CD14-positive monocyte (primary cell): ENCODE results near the gene VSTM4. TPM values are rescaled to one million over a fixed set of nuclear protein-coding genes. Genes with fewer than 3 reads are reported as not detected.

Experiments used
- DNase-seq, 3 donors: peaks; one replicate each; pipeline ENCODE4 v3.0.0-alpha.2; 2011 to 2022
- H2AFZ ChIP-seq: 2 replicates; pipeline ENCODE4 v1.6.0; 2012; ENCODE audit warnings: mild to moderate bottlenecking, low read depth, low read length, inconsistent platforms; ENCODE audit not compliant: insufficient read depth, poor library complexity, severe bottlenecking
- H3K27ac ChIP-seq, 2 donors: 1 replicate in 1 of 2; 2 replicates in 1 of 2; pipeline ENCODE4 v1.5.1; 2012 to 2013; ENCODE audit warnings: low read length in 2 of 2, control low read depth in 1 of 2, inconsistent platforms in 1 of 2, low read depth in 1 of 2, mild to moderate bottlenecking in 1 of 2
- H3K27me3 ChIP-seq, 2 donors: one replicate each; pipeline versions ENCODE4 v1.6.0 to v1.6.1; 2011 to 2013; ENCODE audit warnings: low read length in 2 of 2; ENCODE audit not compliant: control insufficient read depth in 2 of 2, insufficient read depth in 2 of 2
- H3K36me3 ChIP-seq, 2 donors: replicated peaks in 1 of 2; 1 replicate in 1 of 2; 2 replicates in 1 of 2; pipeline versions ENCODE4 v1.5.1 to v1.6.1; 2012 to 2013; ENCODE audit warnings: low read length in 2 of 2, control low read depth in 1 of 2, inconsistent platforms in 1 of 2, mild to moderate bottlenecking in 1 of 2; ENCODE audit not compliant: insufficient read depth in 2 of 2, control insufficient read depth in 1 of 2
- H3K4me1 ChIP-seq, 2 donors: 1 replicate in 1 of 2; 2 replicates in 1 of 2; pipeline versions ENCODE4 v1.5.1 to v1.6.1; 2012 to 2013; ENCODE audit warnings: low read length in 2 of 2, control low read depth in 1 of 2, inconsistent platforms in 1 of 2, mild to moderate bottlenecking in 1 of 2, moderate library complexity in 1 of 2; ENCODE audit not compliant: insufficient read depth in 2 of 2, control insufficient read depth in 1 of 2
- H3K4me2 ChIP-seq: replicated peaks from 2 replicates; pipeline ENCODE3; 2012; ENCODE audit warnings: low read length, moderate library complexity, mild to moderate bottlenecking; ENCODE audit not compliant: poor library complexity, severe bottlenecking; ENCODE audit errors: extremely low read depth
- H3K4me3 ChIP-seq, 3 experiments: fragments of 200-600 bp in 1 of 3; sonication (generic) in 1 of 3; replicated peaks in 1 of 3; 1 replicate in 2 of 3; 2 replicates in 1 of 3; pipeline ENCODE4 v1.5.1; 2011 to 2013; ENCODE audit warnings: low read length in 3 of 3, mild to moderate bottlenecking in 3 of 3, control low read depth in 2 of 3, low read depth in 2 of 3, inconsistent platforms in 1 of 3, moderate library complexity in 1 of 3
- H3K79me2 ChIP-seq: 2 replicates; pipeline ENCODE4 v1.6.0; 2012; ENCODE audit warnings: mild to moderate bottlenecking, control low read depth, inconsistent platforms, low read length, moderate library complexity; ENCODE audit not compliant: insufficient read depth
- H3K9ac ChIP-seq: 2 replicates; pipeline ENCODE4 v1.6.0; 2017; ENCODE audit warnings: low read length, mild to moderate bottlenecking; ENCODE audit not compliant: insufficient read depth, poor library complexity, severe bottlenecking
- H3K9me3 ChIP-seq, 2 donors: replicated peaks in 1 of 2; 1 replicate in 1 of 2; 2 replicates in 1 of 2; pipeline versions ENCODE4 v1.5.1 to v1.6.1; 2012 to 2013; ENCODE audit warnings: low read length in 2 of 2, control low read depth in 1 of 2; ENCODE audit not compliant: control insufficient read depth in 1 of 2, insufficient read depth in 1 of 2
- H4K20me1 ChIP-seq: 2 replicates; pipeline ENCODE4 v1.6.0; 2012; ENCODE audit warnings: mild to moderate bottlenecking, low read length, control low read depth, moderate library complexity; ENCODE audit not compliant: insufficient read depth
- H3K27ac Mint-ChIP-seq, 7 donors: one replicate each; pipeline ENCODE4 v1.8.0; 2020; ENCODE audit warnings: mild to moderate bottlenecking in 7 of 7, mixed read lengths in 7 of 7, moderate library complexity in 6 of 7, inconsistent platforms in 2 of 7
- H3K27me3 Mint-ChIP-seq, 3 donors: one replicate each; pipeline ENCODE4 v1.8.0; 2021 to 2022; ENCODE audit warnings: low read depth in 3 of 3, mild to moderate bottlenecking in 3 of 3, mixed read lengths in 3 of 3, moderate library complexity in 3 of 3, inconsistent platforms in 1 of 3
- H3K36me3 Mint-ChIP-seq, 2 donors: one replicate each; pipeline ENCODE4 v1.8.0; 2020; ENCODE audit warnings: mixed read lengths in 2 of 2, inconsistent platforms in 1 of 2, mild to moderate bottlenecking in 1 of 2
- H3K4me1 Mint-ChIP-seq: one replicate; pipeline ENCODE4 v1.8.0; 2020; ENCODE audit warnings: mild to moderate bottlenecking, mixed read lengths
- H3K4me3 Mint-ChIP-seq, 2 donors: one replicate each; pipeline ENCODE4 v1.8.0; 2020; ENCODE audit warnings: mild to moderate bottlenecking in 2 of 2, mixed read lengths in 2 of 2, moderate library complexity in 1 of 2
- H3K9me3 Mint-ChIP-seq, 7 donors: one replicate each; pipeline ENCODE4 v1.8.0; 2020 to 2022; ENCODE audit warnings: mixed read lengths in 7 of 7, mild to moderate bottlenecking in 6 of 7, moderate library complexity in 6 of 7, inconsistent platforms in 2 of 7
- CTCF ChIP-seq: fragments of 200-600 bp; IDR thresholded peaks from one replicate; pipeline ENCODE4 v1.8.0; 2022; ENCODE audit warnings: antibody characterized with exemption, mild to moderate bottlenecking
- WGBS: methylation state at CpG from one replicate; pipeline ENCODE4 v1.1.5; 2013; ENCODE audit warnings: missing lambda C conversion rate; ENCODE audit not compliant: insufficient coverage; 5-methylcytosine and 5-hydroxymethylcytosine counted together
- intact Hi-C, 2 donors: fragments of 100-400 bp; cut with micrococcal nuclease; formaldehyde crosslinking; loops; one replicate each; pipeline versions ENCODE4 v1.15.0 to v1.15.1; 2023
- polyA plus RNA-seq, 3 donors: library from polyadenylated mRNA; depleted of rRNA in 1 of 3; unstranded in 2 of 3; stranded (reverse) in 1 of 3; fragments of 300-500 nt in 2 of 3; fragments of >200 nt in 1 of 3; fragmentation: Illumina TruSeq in 2 of 3; gene quantifications; 1 replicate in 2 of 3; 2 replicates in 1 of 3; pipeline ENCODE4 v1.2.3, GENCODE V29; 2012 to 2021

VSTM4 gene
- polyA plus RNA-seq, 3 donors: not detected

- peaks cover 0 to 2% (median 0%) of the 10 kb centered on the region in 3 donors for H3K27me3 Mint-ChIP-seq
- Histone ChIP-seq H3K79me2 (no peaks in the 10 kb centered on the region), H4K20me1 (no peaks in the 10 kb centered on the region), H3K27ac (no peak overlapping the region), H2AFZ (no peak overlapping the region), H3K4me2 (no peak overlapping the region), H3K27me3 (no peaks in the 10 kb centered on the region), H3K9ac (no peak overlapping the region), H3K4me1 (no peaks in the 10 kb centered on the region), H3K4me3 (no peak overlapping the region), H3K36me3 (no peaks in the 10 kb centered on the region), H3K9me3 (peaks cover 0 to 5% of the 10 kb centered on the region in 2 donors)
- peaks cover 1 to 13% (median 7%) of the 10 kb centered on the region in 7 donors for H3K9me3 Mint-ChIP-seq
- H3K4me3 Mint-ChIP-seq: no peak overlapping the region
- no peaks in the 10 kb centered on the region for H3K4me1 Mint-ChIP-seq
- no peak for TF ChIP-seq CTCF
- no peak for DNase-seq
- intact Hi-C loops: no loop called here
- 100% methylated on average over 1 of the region's 2 CpGs for WGBS
- no peaks in the 10 kb centered on the region for H3K36me3 Mint-ChIP-seq
- H3K27ac Mint-ChIP-seq: no peak overlapping the region
Measured at GRCh38 chr10:49089152-49089551, 26.2 kb downstream of the VSTM4 start.

- H3K27me3 Mint-ChIP-seq: no peaks in the 10 kb centered on the region
- intact Hi-C loops: no loop called here
- H3K27ac Mint-ChIP-seq: no peak overlapping the region
- peaks cover 0 to 13% (median 7%) of the 10 kb centered on the region in 7 donors for H3K9me3 Mint-ChIP-seq
- no peak for TF ChIP-seq CTCF
- H3K4me1 ChIP-seq: no peaks in the 10 kb centered on the region
- DNase-seq: no peak
- no peak overlapping the region for H2AFZ ChIP-seq
- H3K4me3 Mint-ChIP-seq: no peak overlapping the region
- H3K27me3 ChIP-seq: no peaks in the 10 kb centered on the region
- peaks cover 0 to 5% of the 10 kb centered on the region in 2 donors for H3K9me3 ChIP-seq
- H3K27ac ChIP-seq: no peak overlapping the region
- H3K36me3 ChIP-seq: no peaks in the 10 kb centered on the region
- no peaks in the 10 kb centered on the region for H3K4me1 Mint-ChIP-seq
- no peaks in the 10 kb centered on the region for H4K20me1 ChIP-seq
- no peak overlapping the region for H3K4me2 ChIP-seq
- no peak overlapping the region for H3K9ac ChIP-seq
- no peaks in the 10 kb centered on the region for H3K36me3 Mint-ChIP-seq
- WGBS: no CpG with 5 or more reads among the region's 3 CpGs
- no peak overlapping the region for H3K4me3 ChIP-seq
- no peaks in the 10 kb centered on the region for H3K79me2 ChIP-seq
Measured at GRCh38 chr10:49086889-49087288, 28.4 kb downstream of the VSTM4 start.
